ENCODE measurements around the gene SPATA3.
"Not testable (repeated sequence)": the region's sequence is repeated elsewhere in the genome, so short reads cannot be mapped to it uniquely, and the experiment has no call there.

SPATA3 gene

GRCh38 chr2:230999477-230999876 lies 3.6 kb downstream of the SPATA3 start:
- DNase-seq: no peak

- DNase-seq: no peak
Observed at GRCh38 chr2:231000211-231000904, 4.4 kb downstream of the SPATA3 start.

GRCh38 chr2:231001036-231001435 lies 5.1 kb downstream of the SPATA3 start:
- DNase-seq: no peak

DNA sequence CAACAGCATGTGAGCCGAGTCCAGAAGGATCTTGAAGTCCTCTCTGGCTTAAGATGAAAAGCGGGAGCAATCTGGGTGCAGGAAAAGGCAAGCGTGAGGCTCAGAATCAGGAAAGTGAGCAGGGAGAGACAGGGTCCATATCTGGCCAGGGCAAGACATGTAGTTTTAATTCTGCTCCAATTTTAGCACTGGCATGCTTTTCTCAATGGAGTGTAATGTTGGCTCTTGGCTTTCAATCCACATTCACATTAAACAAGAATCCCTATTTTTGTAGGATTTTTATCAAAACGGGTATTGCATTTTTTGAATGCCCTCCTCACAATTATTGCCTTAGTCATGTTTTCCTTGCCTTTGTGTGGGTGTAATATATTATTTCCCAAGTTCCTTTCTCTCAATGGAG lies 6.0 kb downstream of the SPATA3 start:
- no peak for DNase-seq

- DNase-seq: no peak
Observed at GRCh38 chr2:231002641-231003040, 6.7 kb downstream of the SPATA3 start.

GRCh38 chr2:231003186-231003585 lies 7.3 kb downstream of the SPATA3 start:
- no peak for DNase-seq

- DNase-seq: not testable (repeated sequence)
Observed at GRCh38 chr2:231004930-231005329, 9.0 kb downstream of the SPATA3 start.

- no peak for DNase-seq
Observed at GRCh38 chr2:231007286-231008098, 11.6 kb downstream of the SPATA3 start.

DNA sequence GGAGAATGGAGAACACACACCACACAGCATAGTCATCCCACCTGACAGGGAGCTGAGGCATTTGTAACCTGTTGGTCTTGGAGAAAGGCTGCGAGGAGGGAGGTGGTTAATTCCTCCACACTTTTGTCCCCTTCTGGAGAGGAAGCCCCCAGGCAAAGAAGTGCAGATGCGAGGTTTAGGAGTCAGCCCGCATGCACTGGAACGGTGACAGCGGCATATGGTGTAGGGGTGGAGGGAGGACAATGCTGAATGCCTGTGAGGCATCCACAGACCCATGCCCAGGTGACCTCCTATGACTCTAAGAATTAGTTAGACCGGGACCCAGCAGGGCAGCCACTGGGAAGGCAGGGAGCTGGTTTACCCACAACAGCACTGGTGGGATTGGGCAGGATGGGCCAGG lies 12.2 kb downstream of the SPATA3 start:
- DNase-seq: no peak

DNA sequence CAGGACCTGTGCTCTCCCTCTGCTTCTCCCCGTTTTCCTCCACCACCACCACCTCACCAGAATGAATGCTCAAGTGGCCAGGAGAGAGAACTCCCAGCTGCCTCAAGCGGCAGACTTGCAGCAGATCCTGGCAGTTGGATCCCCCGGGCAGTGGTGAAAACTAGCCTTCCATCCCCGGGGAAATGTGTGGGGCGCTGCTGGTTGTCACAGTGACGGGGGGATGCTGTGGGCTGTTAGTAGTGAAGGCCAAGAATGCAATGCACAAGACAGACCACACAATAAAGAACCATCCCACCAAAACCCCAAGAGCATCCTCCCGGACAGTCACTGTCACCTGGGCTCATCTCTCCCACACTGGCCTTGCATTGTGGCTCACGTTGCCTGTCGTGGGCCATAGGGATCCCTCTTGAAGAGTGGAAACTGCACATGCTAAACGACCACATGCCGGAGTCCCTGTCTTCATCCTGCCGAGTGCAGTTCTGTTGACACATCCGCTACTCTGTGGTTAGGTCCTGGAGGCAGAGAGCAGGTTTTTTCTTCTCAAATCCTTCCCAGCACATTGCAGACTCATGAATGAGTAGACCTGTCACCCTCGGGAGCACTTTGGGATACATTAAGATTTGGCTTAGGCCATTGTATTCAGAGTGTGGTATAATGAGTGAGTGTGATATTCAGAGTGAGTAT lies 13.5 kb downstream of the SPATA3 start:
- no peak for DNase-seq

DNA sequence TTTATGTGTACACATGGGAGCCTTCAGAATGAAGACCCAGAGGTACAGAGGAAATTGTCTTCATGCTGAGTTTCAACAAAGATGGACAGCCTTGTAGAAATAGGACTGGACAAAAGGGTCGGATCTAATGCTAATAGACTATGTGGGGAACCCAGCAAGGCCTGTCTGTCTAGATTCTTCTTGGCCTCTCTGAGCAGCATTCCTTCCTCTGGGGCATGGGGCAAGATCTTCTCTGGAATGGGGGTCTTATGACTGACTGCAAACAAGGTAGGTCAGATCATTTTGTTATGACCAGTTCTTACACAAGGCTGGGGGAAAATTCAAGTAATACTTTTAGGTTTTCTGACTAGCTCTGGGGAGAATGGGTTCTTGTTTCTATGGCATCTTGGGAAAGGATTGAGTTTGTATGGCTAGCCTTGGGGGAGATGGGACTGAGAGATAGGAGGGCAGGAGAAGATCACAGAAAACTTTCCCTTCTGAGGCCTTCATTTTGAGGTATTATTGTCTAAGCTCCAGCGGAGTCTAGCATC lies 14.3 kb downstream of the SPATA3 start:
- no peak for DNase-seq

DNA sequence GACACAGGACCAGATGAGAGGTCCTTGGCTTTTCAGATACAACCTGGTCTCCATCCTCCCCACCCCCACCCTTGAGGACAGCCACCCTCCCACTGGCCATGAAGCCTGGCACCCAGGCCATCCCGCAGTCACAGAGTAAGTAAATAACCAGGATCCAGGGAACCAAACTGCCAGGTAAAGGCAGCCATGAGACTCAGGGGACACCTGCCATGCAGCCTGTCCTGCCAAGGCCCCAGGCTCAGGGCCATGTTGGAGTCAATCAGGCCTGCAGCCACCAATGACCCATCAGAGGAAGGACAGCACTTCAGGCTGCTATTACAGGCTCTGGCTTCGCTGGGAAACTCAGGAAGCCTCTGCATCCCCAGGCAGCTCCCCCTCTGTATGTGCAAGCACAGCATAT lies 15.6 kb downstream of the SPATA3 start:
- no peak for DNase-seq

- no peak for DNase-seq
Observed at GRCh38 chr2:231012463-231012862, 16.5 kb downstream of the SPATA3 start.

- no peak for DNase-seq
Observed at GRCh38 chr2:231013820-231014219, 17.9 kb downstream of the SPATA3 start.

GRCh38 chr2:231015478-231015877 lies 19.6 kb downstream of the SPATA3 start:
- no peak for DNase-seq

DNA sequence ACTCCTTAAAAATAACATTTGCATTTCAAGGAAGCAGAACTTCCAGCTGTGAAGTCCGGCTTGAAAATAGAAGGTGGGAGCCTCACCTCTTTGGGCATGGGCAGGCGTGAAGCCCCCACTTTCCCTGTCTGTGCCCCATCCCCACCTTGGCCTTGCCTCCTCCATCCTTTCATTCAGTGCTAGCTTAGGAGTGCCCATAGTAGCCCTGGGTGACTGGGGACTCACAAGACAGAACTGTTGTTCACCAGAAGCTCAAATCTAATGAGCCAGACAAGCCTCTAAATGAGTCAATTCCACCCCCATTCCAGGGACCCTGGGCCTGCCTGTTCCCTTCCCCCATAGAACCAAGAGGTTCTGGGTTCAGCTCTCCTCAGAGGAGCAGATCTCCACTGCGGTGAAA lies 20.0 kb downstream of the SPATA3 start:
- DNase-seq: no peak

GRCh38 chr2:231016566-231017230 lies 20.8 kb downstream of the SPATA3 start:
- no peak for DNase-seq

GRCh38 chr2:231017231-231017598 lies 21.3 kb downstream of the SPATA3 start:
- DNase-seq: no peak

DNA sequence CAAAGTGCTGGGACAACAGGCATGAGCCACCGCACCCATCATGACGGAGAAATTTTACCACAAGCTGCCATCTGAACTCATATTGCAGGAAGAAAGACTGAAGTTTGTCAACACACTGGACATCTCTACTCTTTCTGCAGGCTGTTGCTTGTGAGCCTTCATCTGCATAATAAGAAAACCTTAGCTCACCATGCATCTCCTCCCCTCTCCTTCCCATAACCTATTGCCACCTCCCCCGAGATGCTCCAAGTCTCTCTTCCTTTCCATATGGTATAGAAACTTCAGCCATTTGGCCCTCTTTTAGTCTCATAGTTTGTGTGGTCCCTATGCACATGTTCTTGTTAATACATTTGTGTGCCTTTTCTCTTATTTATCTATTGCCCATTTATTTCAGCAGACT lies 22.3 kb downstream of the SPATA3 start:
- DNase-seq: no peak

- not testable (repeated sequence) for DNase-seq
Observed at GRCh38 chr2:231025059-231025458, 29.1 kb downstream of the SPATA3 start.

DNA sequence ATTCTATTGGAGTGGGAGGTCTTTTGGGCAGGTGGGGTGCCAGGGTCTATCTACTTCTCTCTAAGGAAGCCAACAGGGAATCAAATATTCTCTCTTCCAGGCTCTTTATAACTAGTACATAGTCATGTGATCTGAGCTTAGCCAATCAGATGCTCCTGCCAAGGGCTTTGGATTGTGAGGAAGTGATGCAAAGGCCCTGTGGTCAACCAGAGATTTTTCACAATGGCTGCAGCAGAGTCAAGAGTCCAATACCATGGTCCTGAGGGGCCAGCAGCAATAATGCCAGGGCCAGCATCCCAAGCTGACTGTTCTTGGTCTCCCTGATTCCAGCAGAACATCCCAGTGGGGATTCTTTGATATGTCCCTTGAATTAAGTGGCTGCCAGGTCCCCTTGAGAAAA lies 33.0 kb downstream of the SPATA3 start:
- no peak for DNase-seq

GRCh38 chr2:231029563-231029962 lies 33.6 kb downstream of the SPATA3 start:
- no peak for DNase-seq

DNA sequence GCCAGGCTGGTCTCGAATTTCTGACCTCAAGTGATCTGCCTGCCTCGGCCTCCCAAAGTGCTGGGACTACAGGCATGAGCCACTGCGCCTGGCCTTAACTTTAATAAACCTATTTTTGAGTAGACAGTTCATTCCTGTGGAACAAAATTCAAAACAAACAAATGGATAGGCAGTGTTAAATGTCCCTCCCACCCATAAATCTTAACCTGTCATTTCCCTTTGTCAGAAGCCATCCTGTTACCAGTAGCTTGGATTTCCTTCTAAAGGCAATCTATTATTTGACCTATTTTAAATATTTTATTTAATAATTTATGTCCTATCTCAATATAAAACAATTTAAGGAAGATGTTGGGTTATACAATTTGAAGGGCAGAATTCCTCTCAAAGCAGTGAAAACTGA lies 34.8 kb downstream of the SPATA3 start:
- no peak for DNase-seq
